Liver (tissue), 9 donors: Measurements from ENCODE around the gene CX3CR1. TPM values are rescaled to one million over a fixed set of nuclear protein-coding genes. Genes with fewer than 3 reads are reported as not detected.

ENCODE experiments used
- DNase-seq: peaks from one replicate; pipeline ENCODE4 v3.0.0-alpha.2; 2017; ENCODE audit warnings: low spot score
- H3K27ac ChIP-seq, 2 donors: one replicate each; pipeline ENCODE4 v1.7.0; 2013; ENCODE audit warnings: inconsistent platforms in 2 of 2, low read length in 2 of 2, control low read depth in 1 of 2, low read depth in 1 of 2, mild to moderate bottlenecking in 1 of 2
- H3K27me3 ChIP-seq, 4 donors: one replicate each; pipeline versions ENCODE4 v1.6.1 to v1.7.0; 2013; ENCODE audit warnings: low read length in 3 of 4, inconsistent platforms in 1 of 4, mild to moderate bottlenecking in 1 of 4, moderate library complexity in 1 of 4; ENCODE audit not compliant: control insufficient read depth in 4 of 4, insufficient read depth in 4 of 4
- H3K36me3 ChIP-seq, 4 donors: one replicate each; pipeline versions ENCODE4 v1.6.1 to v1.7.0; 2013; ENCODE audit warnings: low read length in 3 of 4, mild to moderate bottlenecking in 3 of 4, low read depth in 1 of 4, moderate library complexity in 1 of 4; ENCODE audit not compliant: control insufficient read depth in 4 of 4, insufficient read depth in 3 of 4
- H3K4me1 ChIP-seq, 4 donors: one replicate each; pipeline versions ENCODE4 v1.6.1 to v1.7.0; 2013; ENCODE audit warnings: low read length in 3 of 4, mild to moderate bottlenecking in 3 of 4, moderate library complexity in 1 of 4; ENCODE audit not compliant: control insufficient read depth in 4 of 4, insufficient read depth in 4 of 4
- H3K4me3 ChIP-seq, 3 donors: one replicate each; pipeline versions ENCODE4 v1.6.1 to v1.7.0; 2013; ENCODE audit warnings: low read length in 3 of 3, control low read depth in 1 of 3, low read depth in 1 of 3, mild to moderate bottlenecking in 1 of 3
- H3K9ac ChIP-seq, 2 donors: one replicate each; pipeline ENCODE4 v1.7.0; 2013; ENCODE audit warnings: low read length in 2 of 2, mild to moderate bottlenecking in 2 of 2, moderate library complexity in 2 of 2, control low read depth in 1 of 2, low read depth in 1 of 2
- H3K9me3 ChIP-seq, 4 donors: one replicate each; pipeline versions ENCODE4 v1.6.1 to v1.7.0; 2013; ENCODE audit warnings: low read length in 3 of 4; ENCODE audit not compliant: control insufficient read depth in 4 of 4
- ATF3 ChIP-seq: IDR thresholded peaks from 2 replicates; pipeline ENCODE4 v1.6.1; 2016; ENCODE audit warnings: antibody characterized with exemption
- CTCF ChIP-seq: fragments of 150-350 bp; IDR thresholded peaks from 2 replicates; pipeline ENCODE4 v1.5.1; 2017; ENCODE audit warnings: improper control_type of control experiment, low read depth, low read length; ENCODE audit not compliant: missing input control
- EGR1 ChIP-seq, 2 donors: IDR thresholded peaks; 2 replicates each; pipeline ENCODE4 v1.6.1; 2016 to 2018; ENCODE audit warnings: antibody characterized with exemption in 2 of 2, low read depth in 2 of 2
- FOXA1 ChIP-seq: IDR thresholded peaks from 2 replicates; pipeline ENCODE4 v1.6.1; 2016; ENCODE audit warnings: antibody characterized with exemption
- FOXA2 ChIP-seq: IDR thresholded peaks from 2 replicates; pipeline ENCODE4 v1.6.1; 2016; ENCODE audit warnings: antibody characterized with exemption
- GABPA ChIP-seq, 2 donors: IDR thresholded peaks in 1 of 2; conservative IDR thresholded peaks in 1 of 2; 2 replicates each; pipeline ENCODE4 v1.6.1; 2016; ENCODE audit warnings: antibody characterized with exemption in 2 of 2, mild to moderate bottlenecking in 1 of 2, moderate library complexity in 1 of 2
- HNF4A ChIP-seq, 2 donors: conservative IDR thresholded peaks; 2 replicates each; pipeline ENCODE4 v1.6.1; 2016; ENCODE audit warnings: antibody characterized with exemption in 2 of 2, mild to moderate bottlenecking in 2 of 2
- HNF4G ChIP-seq: IDR thresholded peaks from 2 replicates; pipeline ENCODE4 v1.6.1; 2016; ENCODE audit warnings: antibody characterized with exemption
- JUND ChIP-seq, 2 donors: IDR thresholded peaks; 2 replicates each; pipeline ENCODE4 v1.6.1; 2016; ENCODE audit warnings: antibody characterized with exemption in 2 of 2
- MAX ChIP-seq: IDR thresholded peaks from 2 replicates; pipeline ENCODE4 v1.6.1; 2016; ENCODE audit warnings: antibody characterized with exemption
- NR2F2 ChIP-seq: IDR thresholded peaks from 2 replicates; pipeline ENCODE4 v1.6.1; 2016; ENCODE audit warnings: antibody characterized with exemption
- RAD21 ChIP-seq, 2 donors: IDR thresholded peaks; 2 replicates each; pipeline ENCODE4 v1.6.1; 2016; ENCODE audit warnings: antibody characterized with exemption in 2 of 2, mild to moderate bottlenecking in 2 of 2
- REST ChIP-seq: IDR thresholded peaks from 2 replicates; pipeline ENCODE4 v1.6.1; 2016; ENCODE audit warnings: antibody characterized with exemption, mild to moderate bottlenecking
- RXRA ChIP-seq, 2 donors: IDR thresholded peaks; 2 replicates each; pipeline ENCODE4 v1.6.1; 2017 to 2018; ENCODE audit warnings: antibody characterized with exemption in 2 of 2, mild to moderate bottlenecking in 1 of 2
- SP1 ChIP-seq: IDR thresholded peaks from 2 replicates; pipeline ENCODE4 v1.6.1; 2018; ENCODE audit warnings: antibody characterized with exemption, mild to moderate bottlenecking
- TAF1 ChIP-seq: conservative IDR thresholded peaks from 2 replicates; pipeline ENCODE4 v1.6.1; 2016; ENCODE audit warnings: antibody characterized with exemption, mild to moderate bottlenecking
- YY1 ChIP-seq: IDR thresholded peaks from 2 replicates; pipeline ENCODE4 v1.6.1; 2016; ENCODE audit warnings: antibody characterized with exemption, mild to moderate bottlenecking
- ZBTB33 ChIP-seq: IDR thresholded peaks from 2 replicates; pipeline ENCODE4 v1.6.1; 2016; ENCODE audit warnings: antibody characterized with exemption
- polyA plus RNA-seq, 2 donors: library from polyadenylated mRNA; stranded (reverse) in 1 of 2; unstranded in 1 of 2; fragments of 200-250 nt in 1 of 2; fragments of >200 nt in 1 of 2; fragmentation: Nextera tagmentation in 1 of 2; extraction: Ambion mirVana in 1 of 2; gene quantifications; one replicate each; pipeline versions ENCODE4 v1.2.1 to v1.2.3, GENCODE V29; 2013 to 2015
- total RNA-seq, 2 donors: library from RNA; depleted of rRNA; stranded (reverse); fragments of >200 nt; gene quantifications; one replicate each; pipeline ENCODE4 v1.2.3, GENCODE V29; 2014
- donor health status: healthy.
- donor health status: healthy.
- donor health status: healthy.
- donor health status: healthy.
- donor health status: healthy.

The CX3CR1 gene
- total and polyA plus RNA-seq, 4 donors, result 0.33 to 1.9 (median 0.55) TPM

- Histone ChIP-seq H3K9me3 (no peaks in the 10 kb centered on the region), H3K4me1 (no peaks in the 10 kb centered on the region), H3K4me3 (no peak overlapping the region), H3K27me3 (no peaks in the 10 kb centered on the region), H3K27ac (no peak overlapping the region), H3K9ac (no peak overlapping the region), H3K36me3 (no peaks in the 10 kb centered on the region)
- TF ChIP-seq RXRA (IDR thresholded peaks at IDR 0.05), result no peak
- no peak for TF ChIP-seq EGR1 (IDR thresholded peaks at IDR 0.05; ENCODE audit: low read depth in 2 of 2)
- TF ChIP-seq FOXA1, result no peak
- no peak for TF ChIP-seq HNF4A (conservative IDR thresholded peaks at IDR 0.05)
- TF ChIP-seq MAX, result no peak
- TF ChIP-seq ATF3, result no peak
- TF ChIP-seq GABPA (IDR thresholded peaks at IDR 0.05 in 1 of 2, conservative IDR thresholded peaks at IDR 0.05 in 1 of 2), result no peak
- no peak for TF ChIP-seq NR2F2
- no peak for TF ChIP-seq FOXA2
- TF ChIP-seq YY1, result no peak
- no peak for TF ChIP-seq SP1
- no peak for TF ChIP-seq TAF1
- no peak for TF ChIP-seq CTCF
- no peak for TF ChIP-seq JUND (IDR thresholded peaks at IDR 0.05)
- TF ChIP-seq ZBTB33, result no peak
- no peak for TF ChIP-seq RAD21 (IDR thresholded peaks at IDR 0.05)
- no peak for TF ChIP-seq HNF4G
- TF ChIP-seq REST, result no peak
- no peak for DNase-seq
Observed at GRCh38 chr3:39221141-39221530, 58.7 kb downstream of the CX3CR1 start.
